Measurements from ENCODE around the gene PHF14.

GRCh38 chr7:11207565-11207964, 233.9 kb downstream of the PHF14 start:
- TF ChIP-seq CTCF (IDR thresholded peaks at IDR 0.05) (no peak), POLR2A (IDR thresholded peaks at IDR 0.05) (no peak)
